Activated naive CD8-positive, alpha-beta T cell treated with anti-CD3 and anti-CD28 coated beads for 36 hours (primary cell): ENCODE measurements around the gene GFOD1. TPM values are rescaled to one million over a fixed set of nuclear protein-coding genes. Genes with fewer than 3 reads are reported as not detected.
A peak's percentile ranks its signal among the peaks of the same experiment; 100 is the strongest.

Source experiments
- DNase-seq: peaks from one replicate; pipeline ENCODE4 v3.0.0; 2021
- H3K27ac Mint-ChIP-seq: one replicate; pipeline ENCODE4 v1.8.0; 2022; ENCODE audit warnings: mild to moderate bottlenecking, moderate library complexity, mixed read lengths
- H3K27me3 Mint-ChIP-seq: one replicate; pipeline ENCODE4 v1.8.0; 2022; ENCODE audit warnings: mild to moderate bottlenecking, mixed read lengths
- H3K36me3 Mint-ChIP-seq: one replicate; pipeline ENCODE4 v1.8.0; 2021; ENCODE audit warnings: mild to moderate bottlenecking, mixed read lengths
- H3K4me1 Mint-ChIP-seq: one replicate; pipeline ENCODE4 v1.8.0; 2021; ENCODE audit warnings: mixed read lengths
- H3K4me3 Mint-ChIP-seq: one replicate; pipeline ENCODE4 v1.8.0; 2022; ENCODE audit warnings: mild to moderate bottlenecking, moderate library complexity, mixed read lengths
- H3K9me3 Mint-ChIP-seq: one replicate; pipeline ENCODE4 v1.8.0; 2022; ENCODE audit warnings: mixed read lengths
- total RNA-seq, 2 experiments: library from RNA; stranded (reverse); gene quantifications; one replicate each; pipeline ENCODE4 v1.2.3, GENCODE V29; 2021

Gene GFOD1
- total RNA-seq, 2 experiments from 2014 or later, result 12.8 to 13.0 TPM

DNA sequence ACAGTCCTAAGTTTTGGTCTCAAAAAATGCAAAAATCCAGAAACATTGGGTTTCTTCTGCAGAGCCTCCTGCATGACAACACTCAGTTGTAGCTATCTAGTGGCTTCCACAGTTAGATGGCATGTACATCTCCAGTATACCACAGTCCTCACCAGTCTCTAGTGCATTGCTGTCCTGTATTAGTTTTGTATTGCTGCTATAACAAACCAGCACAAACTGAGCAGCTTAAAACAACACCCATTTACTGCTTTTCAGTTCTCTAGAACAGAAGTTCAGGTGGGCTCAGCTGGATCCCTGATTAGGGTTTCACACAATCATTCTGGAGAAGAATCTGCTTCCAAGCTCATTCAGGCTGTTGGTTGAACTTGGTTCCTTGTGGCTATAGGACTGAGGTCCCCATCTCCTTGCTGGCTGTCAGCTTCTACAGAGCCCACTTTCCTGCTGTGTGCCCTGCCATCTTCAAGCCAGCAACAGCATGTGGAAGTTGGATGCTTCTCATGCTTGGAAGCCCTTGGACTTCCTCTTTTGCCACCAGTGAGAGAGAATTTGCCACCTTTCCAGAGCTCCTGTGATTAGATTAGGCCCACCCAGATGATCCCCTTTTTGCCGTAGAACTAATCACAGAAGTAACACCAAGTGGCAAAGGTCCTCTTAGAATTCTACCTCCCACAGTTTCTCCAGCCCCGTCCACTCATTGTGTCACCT is 110.2 kb downstream of the GFOD1 start:
- DNase-seq, result no peak
- H3K36me3 Mint-ChIP-seq, result peaks cover 26% of the 10 kb centered on the region
- H3K27me3 Mint-ChIP-seq, result no peaks in the 10 kb centered on the region
- H3K4me1 Mint-ChIP-seq, result peaks cover 28% of the 10 kb centered on the region
- H3K9me3 Mint-ChIP-seq, result peaks cover 2% of the 10 kb centered on the region
- no peak overlapping the region for H3K27ac Mint-ChIP-seq
- H3K4me3 Mint-ChIP-seq, result no peak overlapping the region

DNA sequence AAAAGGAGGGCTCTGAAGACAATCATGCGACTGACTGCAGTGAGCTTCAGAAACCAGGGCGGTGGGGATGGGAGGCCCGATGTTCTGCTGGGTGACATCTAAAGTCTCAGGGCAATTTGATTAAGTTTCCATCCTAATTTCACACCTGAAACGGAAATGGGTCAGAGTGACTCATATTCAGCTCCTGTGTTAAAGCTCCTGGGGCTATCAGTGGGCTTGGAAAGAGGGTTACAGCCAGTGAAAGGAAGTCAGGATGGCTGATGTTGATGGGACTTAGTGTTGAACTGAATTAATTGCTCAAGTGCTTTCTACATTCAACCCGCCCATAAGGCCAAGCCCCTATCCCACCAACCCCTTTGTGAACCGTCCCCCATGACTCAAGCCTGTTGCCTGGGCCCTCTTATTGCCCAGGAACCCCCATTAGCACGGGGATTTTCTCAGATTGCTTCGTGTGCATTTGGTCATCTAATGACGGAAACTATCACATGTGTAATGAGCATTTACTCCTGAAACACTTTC is 112.0 kb downstream of the GFOD1 start:
- H3K27ac Mint-ChIP-seq, result peak overlapping the region; percentile 86
- peaks cover 2% of the 10 kb centered on the region for H3K9me3 Mint-ChIP-seq
- peak; percentile 71 for DNase-seq
- H3K4me1 Mint-ChIP-seq, result peaks cover 31% of the 10 kb centered on the region
- H3K27me3 Mint-ChIP-seq, result no peaks in the 10 kb centered on the region
- H3K4me3 Mint-ChIP-seq, result peak overlapping the region; percentile 14
- H3K36me3 Mint-ChIP-seq, result peaks cover 22% of the 10 kb centered on the region

DNA sequence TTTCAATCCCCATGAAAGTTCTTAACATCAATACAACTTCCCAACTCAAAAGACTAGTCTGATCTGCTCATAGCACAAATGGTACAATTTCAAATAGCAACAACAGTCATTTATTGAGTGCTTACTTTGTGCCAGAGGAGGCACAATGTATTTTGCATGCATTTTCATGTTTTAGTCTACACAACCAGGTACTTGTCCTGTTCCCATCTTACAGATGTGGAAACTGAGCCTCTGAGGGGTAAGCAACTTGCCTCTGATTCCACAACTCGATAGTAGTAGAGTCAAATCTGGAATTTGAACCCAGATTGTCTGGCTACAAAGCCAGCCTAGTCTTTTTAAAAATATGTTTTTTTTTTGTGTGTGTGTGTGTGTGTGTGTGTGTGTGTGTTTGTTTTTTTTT is 113.5 kb downstream of the GFOD1 start:
- Mint-ChIP-seq H3K27me3 (no peaks in the 10 kb centered on the region), H3K9me3 (peaks cover 2% of the 10 kb centered on the region), H3K4me1 (peaks cover 31% of the 10 kb centered on the region), H3K4me3 (no peak overlapping the region), H3K36me3 (peaks cover 24% of the 10 kb centered on the region), H3K27ac (no peak overlapping the region)
- DNase-seq, result no peak

DNA sequence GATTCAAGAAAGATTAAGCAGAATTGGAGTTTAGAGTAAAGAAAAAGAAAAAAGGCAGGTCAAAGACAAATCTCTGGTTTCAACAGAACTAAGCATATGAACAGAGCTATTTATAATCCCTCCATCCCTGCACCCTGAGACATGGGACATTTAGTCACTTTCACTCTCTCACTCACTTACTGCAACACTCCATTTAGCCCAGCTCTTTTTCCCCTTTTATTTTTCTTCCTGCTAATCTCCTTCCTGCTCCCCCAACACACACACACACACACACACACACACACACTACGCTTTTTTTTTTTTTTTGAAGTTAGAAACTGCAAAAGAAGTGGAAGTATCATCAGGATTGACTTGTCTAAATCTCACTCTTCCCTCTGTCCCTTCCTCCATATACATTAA is 113.9 kb downstream of the GFOD1 start:
- Mint-ChIP-seq H3K27me3 (no peaks in the 10 kb centered on the region), H3K9me3 (peaks cover 2% of the 10 kb centered on the region), H3K27ac (no peak overlapping the region), H3K36me3 (peaks cover 24% of the 10 kb centered on the region), H3K4me3 (no peak overlapping the region), H3K4me1 (peaks cover 31% of the 10 kb centered on the region)
- DNase-seq, result no peak

DNA sequence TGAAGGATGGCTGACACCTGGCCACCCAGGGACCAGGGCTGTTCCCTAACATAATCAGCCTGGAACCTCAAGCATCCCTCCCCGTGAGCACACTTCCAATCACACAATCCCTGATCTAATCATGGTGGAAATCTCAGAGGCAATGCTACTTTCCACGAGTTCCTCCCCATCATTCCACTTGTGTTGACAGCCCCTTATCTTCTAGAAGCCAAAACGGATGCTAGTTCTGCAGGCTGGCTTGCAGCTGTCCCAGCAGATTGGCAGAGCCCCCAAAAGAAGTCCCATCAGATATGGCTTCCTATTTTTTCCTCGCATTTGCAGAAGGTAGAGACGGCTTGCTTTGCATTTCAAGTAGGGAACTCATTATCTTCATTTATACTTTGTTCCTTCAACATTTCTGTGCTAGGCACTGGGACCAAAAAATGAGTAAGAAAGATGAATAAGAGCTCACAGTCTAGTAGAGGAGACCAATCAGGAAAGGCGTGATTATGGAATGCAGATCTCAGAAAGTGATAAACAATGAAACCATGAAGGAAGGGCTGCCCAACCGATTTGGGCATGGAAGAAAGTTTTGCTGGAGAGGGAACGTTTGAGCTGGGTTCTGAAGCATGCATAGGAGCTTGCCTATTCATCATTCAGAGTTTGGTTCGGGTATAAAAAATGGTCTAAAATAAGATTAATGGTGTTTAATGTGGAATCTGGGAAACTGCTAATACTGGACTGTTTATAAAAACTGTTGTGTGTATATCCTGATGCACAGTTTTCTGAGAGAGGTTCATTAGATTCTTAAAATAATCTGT is 114.5 kb downstream of the GFOD1 start:
- H3K4me3 Mint-ChIP-seq, result no peak overlapping the region
- peaks cover 2% of the 10 kb centered on the region for H3K9me3 Mint-ChIP-seq
- peaks cover 31% of the 10 kb centered on the region for H3K4me1 Mint-ChIP-seq
- H3K36me3 Mint-ChIP-seq, result peaks cover 19% of the 10 kb centered on the region
- DNase-seq, result no peak
- no peaks in the 10 kb centered on the region for H3K27me3 Mint-ChIP-seq
- H3K27ac Mint-ChIP-seq, result no peak overlapping the region

DNA sequence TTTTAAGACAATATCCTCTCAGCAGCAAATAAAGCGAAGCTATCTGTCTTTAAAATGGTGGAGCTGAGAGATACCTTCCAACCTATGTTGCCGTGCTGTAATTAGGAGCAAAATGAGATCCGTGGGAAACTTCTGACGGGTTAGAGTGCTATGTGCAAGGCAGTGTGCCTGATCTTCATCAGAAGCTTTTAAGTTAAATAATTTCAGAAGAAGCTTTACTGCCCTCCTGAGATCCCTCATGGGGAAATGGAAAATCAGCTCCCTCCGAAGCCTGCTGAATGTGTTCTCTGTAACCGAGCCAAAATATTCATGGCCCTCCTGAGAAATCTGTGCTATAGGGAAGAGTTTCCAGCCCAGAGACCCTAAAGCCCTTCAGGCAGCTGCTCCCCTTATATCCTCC is 115.3 kb downstream of the GFOD1 start:
- H3K4me3 Mint-ChIP-seq, result no peak overlapping the region
- H3K36me3 Mint-ChIP-seq, result peaks cover 13% of the 10 kb centered on the region
- H3K4me1 Mint-ChIP-seq, result peaks cover 26% of the 10 kb centered on the region

DNA sequence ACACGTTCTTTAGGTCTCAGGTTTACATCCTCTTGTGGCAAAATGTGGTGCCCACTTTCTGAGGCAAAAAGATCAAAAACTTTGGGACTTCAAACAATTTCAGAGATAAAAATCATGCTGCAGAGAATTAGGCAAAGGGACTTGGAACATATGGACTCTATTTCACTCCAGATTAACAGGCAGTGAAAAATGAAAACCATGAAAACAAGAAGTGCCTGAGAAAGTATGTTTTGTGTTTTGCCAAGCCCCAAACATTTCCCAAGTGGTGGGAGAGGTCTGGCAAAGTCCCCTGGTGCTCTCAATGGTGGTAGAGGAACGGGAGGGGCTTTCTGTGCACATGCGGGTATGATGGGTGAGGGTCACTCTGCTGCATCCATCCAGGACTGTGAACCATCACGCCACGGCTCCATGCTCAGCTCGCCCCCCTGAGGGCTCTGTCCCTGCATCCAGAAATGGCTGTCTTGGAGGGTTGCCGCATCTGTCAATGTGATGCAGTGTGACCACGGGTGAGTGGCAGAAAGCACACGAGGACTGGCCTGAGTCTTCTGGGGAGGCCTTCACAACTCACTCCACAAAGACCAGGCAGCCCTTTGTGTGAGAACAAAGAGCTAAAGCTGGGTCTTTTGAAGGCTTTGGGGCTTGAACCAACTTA is 115.9 kb downstream of the GFOD1 start:
- DNase-seq, result no peak
- no peak overlapping the region for H3K27ac Mint-ChIP-seq
- H3K27me3 Mint-ChIP-seq, result no peaks in the 10 kb centered on the region
- peaks cover 13% of the 10 kb centered on the region for H3K36me3 Mint-ChIP-seq
- no peak overlapping the region for H3K4me3 Mint-ChIP-seq
- peaks cover 26% of the 10 kb centered on the region for H3K4me1 Mint-ChIP-seq
- H3K9me3 Mint-ChIP-seq, result peaks cover 2% of the 10 kb centered on the region

More for the DNA sequence above, 115.3 kb downstream of the GFOD1 start:
- H3K27me3 Mint-ChIP-seq, result no peaks in the 10 kb centered on the region
- no peak for DNase-seq
- no peak overlapping the region for H3K27ac Mint-ChIP-seq
- peaks cover 2% of the 10 kb centered on the region for H3K9me3 Mint-ChIP-seq

DNA sequence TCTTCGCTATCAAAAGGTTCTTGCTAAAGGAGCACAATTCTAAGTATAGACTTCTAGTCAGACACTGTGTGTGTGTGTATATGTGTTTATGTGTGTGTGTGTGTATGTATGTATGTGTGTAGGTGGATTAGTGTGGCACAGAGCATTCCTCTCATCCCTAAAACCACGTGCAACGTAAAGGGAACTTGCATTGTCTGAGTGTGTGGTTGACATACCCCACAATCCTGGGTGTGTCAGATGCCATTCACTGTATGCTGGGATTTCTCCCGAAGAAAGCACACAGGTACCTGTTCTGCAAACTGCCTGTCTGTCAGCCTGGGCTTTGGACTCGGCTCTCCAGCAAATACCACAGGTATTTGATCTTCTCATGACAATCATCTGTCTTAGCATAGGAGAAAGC is 116.8 kb downstream of the GFOD1 start:
- Mint-ChIP-seq H3K4me1 (peaks cover 18% of the 10 kb centered on the region), H3K27ac (no peak overlapping the region), H3K27me3 (no peaks in the 10 kb centered on the region), H3K36me3 (peaks cover 4% of the 10 kb centered on the region), H3K9me3 (no peaks in the 10 kb centered on the region), H3K4me3 (no peak overlapping the region)
- DNase-seq, result no peak

DNA sequence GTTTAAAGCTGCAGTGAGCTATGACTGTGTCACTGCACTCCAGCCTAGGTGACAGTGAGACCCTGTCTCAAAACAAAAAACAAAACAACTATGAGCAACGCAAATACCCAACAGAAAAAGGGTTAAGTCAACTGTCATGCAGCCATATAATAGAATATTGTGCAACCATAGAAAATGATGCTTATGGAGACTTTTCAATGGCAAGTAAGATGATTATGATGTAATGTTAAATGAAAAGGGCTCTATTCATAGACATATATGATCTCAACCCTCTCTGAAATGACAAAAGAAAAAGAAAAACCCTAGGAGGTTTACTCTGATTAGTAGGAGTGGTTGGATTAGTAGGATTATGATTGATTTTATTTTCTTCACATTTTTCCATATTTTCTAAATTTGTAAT is 117.8 kb downstream of the GFOD1 start:
- H3K27me3 Mint-ChIP-seq, result no peaks in the 10 kb centered on the region
- no peak overlapping the region for H3K27ac Mint-ChIP-seq
- no peaks in the 10 kb centered on the region for H3K9me3 Mint-ChIP-seq
- no peak overlapping the region for H3K4me3 Mint-ChIP-seq
- H3K36me3 Mint-ChIP-seq, result peaks cover 6% of the 10 kb centered on the region
- peaks cover 11% of the 10 kb centered on the region for H3K4me1 Mint-ChIP-seq
- DNase-seq, result no peak

DNA sequence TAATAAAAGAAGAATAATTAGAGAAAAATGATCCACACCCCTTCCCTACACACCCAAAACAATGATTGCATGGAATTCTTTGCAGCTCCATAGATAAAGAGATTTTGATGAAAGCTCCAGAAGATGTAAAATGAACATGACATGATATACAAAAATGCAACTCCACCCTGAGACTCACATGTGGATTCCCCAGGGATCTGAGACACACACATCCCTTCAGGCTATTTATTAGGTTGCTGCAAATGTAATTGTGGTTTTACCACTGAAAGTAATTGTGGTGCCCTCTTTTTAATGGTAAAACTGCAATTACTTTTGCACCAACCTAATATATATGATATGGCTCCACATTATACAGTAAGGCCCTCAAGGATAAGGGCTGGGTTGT is 118.7 kb downstream of the GFOD1 start:
- Mint-ChIP-seq H3K27me3 (no peaks in the 10 kb centered on the region), H3K36me3 (peaks cover 8% of the 10 kb centered on the region), H3K27ac (no peak overlapping the region), H3K9me3 (no peaks in the 10 kb centered on the region), H3K4me3 (no peak overlapping the region), H3K4me1 (peaks cover 9% of the 10 kb centered on the region)
- DNase-seq, result no peak

DNA sequence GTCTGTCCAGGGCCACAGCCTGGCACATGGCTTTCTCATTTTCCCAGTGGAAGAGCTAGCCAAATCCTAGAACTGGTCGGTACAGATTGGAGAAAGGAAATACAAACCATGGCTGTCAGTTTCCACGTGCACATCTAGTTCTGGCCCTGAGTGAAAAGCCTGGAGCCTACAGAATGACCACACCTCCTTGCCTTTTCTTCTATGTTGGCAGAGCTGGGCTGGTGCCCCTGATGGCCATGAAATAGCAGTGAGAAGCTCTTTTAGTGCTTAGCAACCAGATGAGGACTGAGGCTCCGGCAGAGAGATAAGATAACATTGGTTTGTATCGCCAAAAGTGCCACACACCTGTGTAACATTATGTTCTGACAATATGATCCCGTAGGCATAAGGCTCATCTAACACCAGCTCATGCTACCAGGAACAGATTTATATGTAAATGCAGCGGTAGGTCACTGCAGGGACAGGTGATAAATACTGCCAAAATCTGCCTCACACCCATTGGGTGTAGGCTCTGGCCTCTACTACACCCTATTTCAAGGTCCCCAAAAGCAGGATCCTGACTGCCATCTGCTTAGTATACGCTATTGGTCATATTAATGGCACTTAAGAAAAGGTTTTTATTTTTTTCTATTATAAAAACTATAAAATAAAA is 119.2 kb downstream of the GFOD1 start:
- no peak for DNase-seq
- Mint-ChIP-seq H3K9me3 (no peaks in the 10 kb centered on the region), H3K36me3 (peaks cover 8% of the 10 kb centered on the region), H3K4me3 (no peak overlapping the region), H3K4me1 (peaks cover 4% of the 10 kb centered on the region), H3K27me3 (no peaks in the 10 kb centered on the region), H3K27ac (no peak overlapping the region)

DNA sequence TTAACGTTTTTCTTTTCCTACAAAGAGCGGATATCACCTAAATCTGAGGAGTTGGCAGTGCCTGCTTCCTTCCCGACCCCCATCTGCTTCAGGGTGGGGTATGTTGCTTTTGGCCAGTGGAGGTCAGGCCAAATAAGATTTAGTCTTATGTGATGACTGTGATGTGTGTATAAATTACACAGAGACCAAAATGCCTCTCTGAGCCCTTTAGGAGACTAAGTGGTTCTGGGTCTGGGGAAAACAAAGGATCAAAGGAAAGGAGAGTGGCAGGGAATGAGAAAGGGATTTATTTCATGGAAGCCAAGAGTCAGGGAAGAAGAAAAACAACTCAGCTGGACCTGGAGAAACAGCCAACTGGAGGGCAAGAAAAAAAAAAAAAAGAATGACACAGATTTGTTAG is 120.0 kb downstream of the GFOD1 start:
- peaks cover 8% of the 10 kb centered on the region for H3K36me3 Mint-ChIP-seq
- no peak for DNase-seq
- no peak overlapping the region for H3K27ac Mint-ChIP-seq
- no peak overlapping the region for H3K4me3 Mint-ChIP-seq
- no peaks in the 10 kb centered on the region for H3K9me3 Mint-ChIP-seq
- H3K27me3 Mint-ChIP-seq, result no peaks in the 10 kb centered on the region
- H3K4me1 Mint-ChIP-seq, result peaks cover 3% of the 10 kb centered on the region

DNA sequence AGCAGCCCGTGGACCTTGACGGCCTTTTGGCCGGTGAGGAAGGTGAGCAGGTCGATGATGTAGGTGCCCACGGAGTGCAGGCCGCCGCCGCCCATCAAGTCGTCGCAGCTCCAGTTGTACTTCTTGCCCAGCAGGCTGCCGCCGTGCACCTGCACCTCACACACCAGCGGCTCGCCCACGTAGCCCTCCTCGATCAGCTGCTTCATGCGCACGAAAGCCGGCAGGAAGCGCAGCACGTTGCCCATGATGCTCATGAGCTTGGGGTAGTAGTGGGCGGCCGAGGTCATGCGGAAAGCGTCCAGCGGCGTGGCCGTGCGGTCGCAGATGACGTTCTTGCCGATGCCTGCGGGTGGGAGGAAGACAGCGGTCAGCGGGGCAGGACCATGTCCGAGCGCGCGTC is 122.1 kb downstream of the GFOD1 start:
- peaks cover under 1% of the 10 kb centered on the region for H3K4me1 Mint-ChIP-seq
- H3K4me3 Mint-ChIP-seq, result no peak overlapping the region
- H3K9me3 Mint-ChIP-seq, result no peaks in the 10 kb centered on the region
- peaks cover 8% of the 10 kb centered on the region for H3K36me3 Mint-ChIP-seq
- no peak overlapping the region for H3K27ac Mint-ChIP-seq
- no peaks in the 10 kb centered on the region for H3K27me3 Mint-ChIP-seq
- DNase-seq, result no peak

DNA sequence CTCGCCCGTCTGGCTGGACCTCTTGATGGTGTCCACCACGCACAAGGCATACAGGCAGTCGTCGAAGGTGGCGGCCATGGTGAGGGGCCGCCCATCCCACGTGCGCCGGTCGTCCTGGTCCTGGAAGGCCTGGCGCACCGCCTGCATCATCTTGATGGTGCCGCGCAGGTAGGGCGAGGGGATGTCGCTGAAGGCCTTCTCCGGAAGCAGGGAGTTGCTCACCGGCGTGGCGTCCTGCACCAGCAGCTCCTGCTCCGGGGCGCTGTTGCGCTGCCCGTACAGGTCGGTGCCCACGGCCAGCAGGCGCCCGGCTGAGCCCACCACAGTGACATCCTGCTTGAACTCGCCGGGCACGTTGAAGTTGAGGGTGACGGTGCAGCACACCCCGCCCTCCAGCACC is 122.6 kb downstream of the GFOD1 start:
- peaks cover 7% of the 10 kb centered on the region for H3K36me3 Mint-ChIP-seq
- H3K27ac Mint-ChIP-seq, result no peak overlapping the region
- H3K4me1 Mint-ChIP-seq, result peaks cover 2% of the 10 kb centered on the region
- H3K27me3 Mint-ChIP-seq, result no peaks in the 10 kb centered on the region
- no peak overlapping the region for H3K4me3 Mint-ChIP-seq
- no peaks in the 10 kb centered on the region for H3K9me3 Mint-ChIP-seq
- no peak for DNase-seq

DNA sequence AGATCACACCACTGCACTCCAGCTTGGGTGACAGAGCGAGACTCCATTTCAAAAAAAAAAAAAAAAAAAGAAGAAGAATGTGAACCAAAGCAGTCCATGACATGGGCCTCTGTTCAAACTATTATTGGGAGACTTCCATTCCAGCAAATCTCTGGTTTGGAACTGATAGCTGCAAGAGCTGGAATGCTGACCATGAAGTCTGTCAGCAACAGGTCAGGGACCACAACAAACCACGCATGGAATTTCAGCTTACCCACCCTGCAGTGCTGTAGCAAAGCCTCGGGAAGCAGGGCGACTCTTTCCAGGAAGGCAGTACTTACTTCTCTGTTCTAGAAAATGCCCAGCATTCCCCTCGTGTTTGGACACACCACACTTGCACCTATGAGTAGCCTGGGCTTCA is 125.0 kb downstream of the GFOD1 start:
- no peak overlapping the region for H3K27ac Mint-ChIP-seq
- DNase-seq, result no peak
- H3K4me3 Mint-ChIP-seq, result no peak overlapping the region
- H3K4me1 Mint-ChIP-seq, result peaks cover 6% of the 10 kb centered on the region
- H3K9me3 Mint-ChIP-seq, result no peaks in the 10 kb centered on the region
- no peaks in the 10 kb centered on the region for H3K27me3 Mint-ChIP-seq
- H3K36me3 Mint-ChIP-seq, result peaks cover 9% of the 10 kb centered on the region
